BLaER1 (cell line): ENCODE results near the gene KCNJ10.

ENCODE experiments used
- H3K27ac ChIP-seq: shearing (Covaris generic); formaldehyde crosslinking; 2 replicates; pipeline ENCODE4 v1.8.1; 2022
- H3K27me3 ChIP-seq: shearing (Covaris generic); formaldehyde crosslinking; 2 replicates; pipeline ENCODE4 v1.8.1; 2022
- H3K36me3 ChIP-seq: shearing (Covaris generic); formaldehyde crosslinking; 2 replicates; pipeline ENCODE4 v1.8.1; 2022
- H3K4me1 ChIP-seq: shearing (Covaris generic); formaldehyde crosslinking; 2 replicates; pipeline ENCODE4 v1.8.1; 2022
- H3K4me2 ChIP-seq: shearing (Covaris generic); formaldehyde crosslinking; 2 replicates; pipeline ENCODE4 v1.8.1; 2022
- H3K4me3 ChIP-seq: shearing (Covaris generic); formaldehyde crosslinking; 2 replicates; pipeline ENCODE4 v1.8.1; 2022
- H3K9ac ChIP-seq: shearing (Covaris generic); formaldehyde crosslinking; 2 replicates; pipeline ENCODE4 v1.8.1; 2022
- H3K9me3 ChIP-seq: shearing (Covaris generic); formaldehyde crosslinking; 2 replicates; pipeline ENCODE4 v1.8.1; 2022
- H4K20me1 ChIP-seq: shearing (Covaris generic); formaldehyde crosslinking; 2 replicates; pipeline ENCODE4 v1.8.1; 2022
- Cebpa-rat ChIP-seq: shearing (Covaris generic); IDR thresholded peaks from 2 replicates; pipeline ENCODE4 v1.8.1; 2022

Gene KCNJ10

GRCh38 chr1:160084771-160085321 is 14.9 kb upstream of the KCNJ10 start:
- TF ChIP-seq Cebpa-rat = no peak
- Histone ChIP-seq H3K9ac (no peak overlapping the region), H3K4me1 (peaks cover 11% of the 10 kb centered on the region), H4K20me1 (0 out of 2 replicates have a peak, but pooled peaks cover 5% of the 10 kb centered on the region), H3K27ac (no peak overlapping the region), H3K4me2 (no peak overlapping the region), H3K27me3 (no peaks in the 10 kb centered on the region), H3K4me3 (no peak overlapping the region), H3K9me3 (no peaks in the 10 kb centered on the region), H3K36me3 (peaks cover 46% of the 10 kb centered on the region)

- H3K4me3 ChIP-seq = no peak overlapping the region
- H3K36me3 ChIP-seq = peaks cover 40% of the 10 kb centered on the region
- peaks cover 11% of the 10 kb centered on the region for H3K4me1 ChIP-seq
- H3K9me3 ChIP-seq = no peaks in the 10 kb centered on the region
- no peak for TF ChIP-seq Cebpa-rat
- 0 out of 2 replicates have a peak, but pooled peaks cover 5% of the 10 kb centered on the region for H4K20me1 ChIP-seq
- H3K27ac ChIP-seq = no peak overlapping the region
- no peak overlapping the region for H3K9ac ChIP-seq
- no peak overlapping the region for H3K4me2 ChIP-seq
- H3K27me3 ChIP-seq = no peaks in the 10 kb centered on the region
Measured at GRCh38 chr1:160083968-160084770, 14.2 kb upstream of the KCNJ10 start.

- peaks cover 29% of the 10 kb centered on the region for H3K36me3 ChIP-seq
- no peak overlapping the region for H3K27ac ChIP-seq
- no peak overlapping the region for H3K4me3 ChIP-seq
- H4K20me1 ChIP-seq = no peaks in the 10 kb centered on the region
- no peaks in the 10 kb centered on the region for H3K9me3 ChIP-seq
- no peak overlapping the region for H3K4me2 ChIP-seq
- no peak overlapping the region for H3K9ac ChIP-seq
- no peak for TF ChIP-seq Cebpa-rat
- no peaks in the 10 kb centered on the region for H3K27me3 ChIP-seq
- peaks cover 11% of the 10 kb centered on the region for H3K4me1 ChIP-seq
Measured at GRCh38 chr1:160082926-160083325, 13.0 kb upstream of the KCNJ10 start.

- peaks cover 29% of the 10 kb centered on the region for H3K36me3 ChIP-seq
- H3K4me2 ChIP-seq = no peak overlapping the region
- no peak overlapping the region for H3K4me3 ChIP-seq
- no peak overlapping the region for H3K27ac ChIP-seq
- H4K20me1 ChIP-seq = no peaks in the 10 kb centered on the region
- peaks cover 11% of the 10 kb centered on the region for H3K4me1 ChIP-seq
- TF ChIP-seq Cebpa-rat = no peak
- H3K9ac ChIP-seq = no peak overlapping the region
- no peaks in the 10 kb centered on the region for H3K9me3 ChIP-seq
- no peaks in the 10 kb centered on the region for H3K27me3 ChIP-seq
Measured at GRCh38 chr1:160082487-160082886, 12.5 kb upstream of the KCNJ10 start.

- no peaks in the 10 kb centered on the region for H4K20me1 ChIP-seq
- no peaks in the 10 kb centered on the region for H3K27me3 ChIP-seq
- no peaks in the 10 kb centered on the region for H3K9me3 ChIP-seq
- no peak within 1 kb of the TSS for H3K4me3 ChIP-seq
- no peak within 1 kb of the TSS for H3K9ac ChIP-seq
- H3K27ac ChIP-seq = no peak within 1 kb of the TSS
- TF ChIP-seq Cebpa-rat = no peak
- peaks cover 11% of the 10 kb centered on the region for H3K4me1 ChIP-seq
- H3K4me2 ChIP-seq = peak within 1 kb of the TSS; percentile 11; the same call in 1 of the 2 replicates
- H3K36me3 ChIP-seq = peaks cover 19% of the 10 kb centered on the region
Measured at GRCh38 chr1:160081261-160081936, 11.4 kb upstream of the KCNJ10 start, which contains the start of gene KCNJ9. Gene KCNJ9, plus strand, starts transcription at chr1:160081538. Its CDS starts 2,493 bp downstream, at chr1:160084031.

GRCh38 chr1:160080381-160081100 is 10.6 kb upstream of the KCNJ10 start:
- H3K4me3 ChIP-seq = no peak overlapping the region
- peak overlapping the region; percentile 11; the same call in 1 of the 2 replicates for H3K4me2 ChIP-seq
- H3K9me3 ChIP-seq = no peaks in the 10 kb centered on the region
- peaks cover 15% of the 10 kb centered on the region for H3K36me3 ChIP-seq
- peaks cover 11% of the 10 kb centered on the region for H3K4me1 ChIP-seq
- no peaks in the 10 kb centered on the region for H4K20me1 ChIP-seq
- H3K27ac ChIP-seq = no peak overlapping the region
- TF ChIP-seq Cebpa-rat = no peak
- H3K9ac ChIP-seq = no peak overlapping the region
- no peaks in the 10 kb centered on the region for H3K27me3 ChIP-seq

- TF ChIP-seq Cebpa-rat = no peak
- no peaks in the 10 kb centered on the region for H3K27me3 ChIP-seq
Measured at GRCh38 chr1:160079448-160079847, 9.5 kb upstream of the KCNJ10 start.

GRCh38 chr1:160078512-160079195 is 8.7 kb upstream of the KCNJ10 start:
- Histone ChIP-seq H3K4me3 (no peak overlapping the region), H3K4me1 (peaks cover 11% of the 10 kb centered on the region), H3K27me3 (no peaks in the 10 kb centered on the region), H4K20me1 (no peaks in the 10 kb centered on the region), H3K9ac (no peak overlapping the region), H3K4me2 (no peak overlapping the region), H3K27ac (no peak overlapping the region), H3K9me3 (no peaks in the 10 kb centered on the region), H3K36me3 (peaks cover under 1% of the 10 kb centered on the region; the same call in 1 of the 2 replicates)
- no peak for TF ChIP-seq Cebpa-rat

More at GRCh38 chr1:160079448-160079847, 9.5 kb upstream of the KCNJ10 start:
- Histone ChIP-seq H3K9me3 (no peaks in the 10 kb centered on the region), H3K9ac (no peak overlapping the region), H3K4me2 (no peak overlapping the region), H3K4me3 (no peak overlapping the region), H3K27ac (no peak overlapping the region), H3K4me1 (peaks cover 11% of the 10 kb centered on the region), H4K20me1 (no peaks in the 10 kb centered on the region), H3K36me3 (peaks cover 8% of the 10 kb centered on the region)

- no peaks in the 10 kb centered on the region for H3K36me3 ChIP-seq
- peaks cover 11% of the 10 kb centered on the region for H3K4me1 ChIP-seq
- H3K27ac ChIP-seq = no peak overlapping the region
- TF ChIP-seq Cebpa-rat = no peak
- H3K4me3 ChIP-seq = no peak overlapping the region
- H3K9ac ChIP-seq = no peak overlapping the region
- H3K4me2 ChIP-seq = no peak overlapping the region
- H4K20me1 ChIP-seq = no peaks in the 10 kb centered on the region
- H3K9me3 ChIP-seq = no peaks in the 10 kb centered on the region
- no peaks in the 10 kb centered on the region for H3K27me3 ChIP-seq
Measured at GRCh38 chr1:160077486-160077885, 7.5 kb upstream of the KCNJ10 start.
